Measurements from ENCODE around the gene SLC25A2. TPM values are rescaled to one million over a fixed set of nuclear protein-coding genes. Genes with fewer than 3 reads are reported as not detected.

SLC25A2 gene
- total RNA-seq, 1 donor from 2014 or later, result not detected

DNA sequence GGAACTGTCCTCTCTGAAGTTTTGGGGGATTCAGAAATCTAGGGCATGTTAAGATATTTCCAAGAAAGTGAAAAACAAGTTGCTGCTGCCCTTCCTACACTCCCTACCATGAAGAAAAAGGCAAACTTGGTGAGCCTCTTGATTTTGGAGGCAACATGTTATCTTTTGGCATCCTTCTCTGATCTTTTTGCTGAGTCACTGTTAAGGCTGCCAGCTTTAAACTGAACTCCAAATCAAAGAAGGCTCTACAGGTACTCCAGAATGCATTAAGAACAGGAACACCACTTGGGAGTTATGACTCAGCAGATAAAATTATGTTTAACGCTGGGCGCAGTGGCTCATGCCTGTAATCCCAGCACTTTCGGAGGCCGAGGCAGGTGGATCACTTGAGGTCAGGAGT, 34.7 kb downstream of the SLC25A2 start:
- DNase-seq (ENCODE audit: low read depth), result no peak
- Histone ChIP-seq H3K36me3 (ENCODE audit: control insufficient read depth, insufficient read depth, low read length) (no peaks in the 10 kb centered on the region), H3K4me3 (ENCODE audit: low read depth, low read length) (no peak overlapping the region), H3K27me3 (ENCODE audit: control insufficient read depth, insufficient read depth, low read length) (no peaks in the 10 kb centered on the region)
- FAIRE-seq, result no peak
- TF ChIP-seq, protein P1, sequence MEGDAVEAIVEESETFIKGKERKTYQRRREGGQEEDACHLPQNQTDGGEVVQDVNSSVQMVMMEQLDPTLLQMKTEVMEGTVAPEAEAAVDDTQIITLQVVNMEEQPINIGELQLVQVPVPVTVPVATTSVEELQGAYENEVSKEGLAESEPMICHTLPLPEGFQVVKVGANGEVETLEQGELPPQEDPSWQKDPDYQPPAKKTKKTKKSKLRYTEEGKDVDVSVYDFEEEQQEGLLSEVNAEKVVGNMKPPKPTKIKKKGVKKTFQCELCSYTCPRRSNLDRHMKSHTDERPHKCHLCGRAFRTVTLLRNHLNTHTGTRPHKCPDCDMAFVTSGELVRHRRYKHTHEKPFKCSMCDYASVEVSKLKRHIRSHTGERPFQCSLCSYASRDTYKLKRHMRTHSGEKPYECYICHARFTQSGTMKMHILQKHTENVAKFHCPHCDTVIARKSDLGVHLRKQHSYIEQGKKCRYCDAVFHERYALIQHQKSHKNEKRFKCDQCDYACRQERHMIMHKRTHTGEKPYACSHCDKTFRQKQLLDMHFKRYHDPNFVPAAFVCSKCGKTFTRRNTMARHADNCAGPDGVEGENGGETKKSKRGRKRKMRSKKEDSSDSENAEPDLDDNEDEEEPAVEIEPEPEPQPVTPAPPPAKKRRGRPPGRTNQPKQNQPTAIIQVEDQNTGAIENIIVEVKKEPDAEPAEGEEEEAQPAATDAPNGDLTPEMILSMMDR (IDR thresholded peaks at IDR 0.05; ENCODE audit: insufficient read depth, low read length, severe bottlenecking), result no peak

DNA sequence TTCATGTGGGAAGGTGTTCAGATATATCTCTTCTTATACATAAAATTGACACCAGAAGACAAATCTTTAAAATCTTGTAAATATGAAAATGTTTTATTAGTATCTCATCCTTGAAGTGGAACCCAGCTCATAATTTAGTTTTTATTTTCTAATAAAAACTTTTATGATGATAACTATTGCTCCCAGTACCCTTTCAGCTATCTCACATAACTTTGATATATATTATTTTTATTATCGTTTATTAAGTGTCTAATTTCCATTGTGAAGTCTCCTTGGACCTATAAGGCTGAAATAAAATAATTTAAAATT, 42.7 kb downstream of the SLC25A2 start:
- FAIRE-seq (no peak), DNase-seq (ENCODE audit: low read depth) (no peak)
- Histone ChIP-seq H3K36me3 (ENCODE audit: control insufficient read depth, insufficient read depth, low read length) (no peaks in the 10 kb centered on the region), H3K4me3 (ENCODE audit: low read depth, low read length) (no peak overlapping the region), H3K27me3 (ENCODE audit: control insufficient read depth, insufficient read depth, low read length) (no peaks in the 10 kb centered on the region)
- TF ChIP-seq, protein P1 (IDR thresholded peaks at IDR 0.05; ENCODE audit: insufficient read depth, low read length, severe bottlenecking), result no peak

DNA sequence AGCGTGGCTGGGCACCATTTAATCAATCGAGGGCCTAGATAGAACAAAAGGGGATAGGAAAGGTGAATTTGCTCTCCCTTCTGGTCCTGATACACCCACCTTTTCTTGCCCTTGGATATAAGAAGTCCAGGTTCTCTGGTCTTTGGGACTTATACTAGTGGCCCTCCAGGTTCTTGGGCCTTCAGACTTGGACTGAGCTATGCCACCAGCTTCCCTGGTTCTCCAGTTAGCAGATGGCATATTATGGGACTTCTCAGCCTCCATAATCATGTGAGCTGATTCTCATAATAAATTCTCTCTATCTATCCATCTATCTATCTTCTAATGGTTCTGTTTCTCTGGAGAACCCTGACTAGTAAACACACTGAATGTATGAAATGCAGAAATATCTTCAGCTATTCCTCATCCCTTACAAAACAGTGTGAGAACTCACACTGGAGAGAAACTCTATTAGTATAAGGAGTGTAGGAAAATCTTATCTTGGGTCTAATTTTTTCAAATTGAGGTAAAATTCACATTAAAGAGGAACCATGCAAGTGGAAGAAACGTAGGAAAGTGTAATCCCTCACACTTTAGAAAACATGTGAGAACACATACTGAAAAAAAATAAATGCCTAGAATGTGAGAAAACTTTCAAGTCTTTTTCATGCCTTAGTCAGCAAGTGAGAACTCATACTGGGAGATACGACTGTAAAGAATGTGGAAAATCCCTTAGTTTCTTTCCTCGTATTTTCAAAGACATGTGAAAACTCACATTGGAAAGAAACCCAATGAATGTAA, 43.2 kb downstream of the SLC25A2 start:
- no peak for DNase-seq (ENCODE audit: low read depth)
- Histone ChIP-seq H3K27me3 (ENCODE audit: control insufficient read depth, insufficient read depth, low read length) (no peaks in the 10 kb centered on the region), H3K36me3 (ENCODE audit: control insufficient read depth, insufficient read depth, low read length) (no peaks in the 10 kb centered on the region), H3K4me3 (ENCODE audit: low read depth, low read length) (no peak overlapping the region)
- TF ChIP-seq, protein P1 (IDR thresholded peaks at IDR 0.05; ENCODE audit: insufficient read depth, low read length, severe bottlenecking), result no peak
- no peak for FAIRE-seq

DNA sequence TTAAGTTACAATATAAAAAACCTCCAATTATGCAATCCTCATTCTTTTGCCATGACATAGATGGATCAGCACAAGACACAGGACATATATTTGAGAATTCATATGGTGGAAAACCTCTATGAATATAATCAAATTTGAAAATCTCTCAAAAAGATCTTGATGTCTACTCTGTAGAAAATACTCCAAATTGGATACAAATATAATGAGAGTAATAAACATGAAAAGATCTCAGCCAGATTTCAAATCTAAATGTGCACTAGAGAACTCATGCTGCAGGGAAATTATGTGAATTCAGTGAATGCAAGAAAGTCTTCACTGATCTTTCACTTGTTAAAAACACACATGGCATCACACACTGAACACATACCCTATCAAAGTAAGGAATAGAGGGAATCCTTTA, 44.9 kb downstream of the SLC25A2 start:
- no peaks in the 10 kb centered on the region for H3K27me3 ChIP-seq (ENCODE audit: control insufficient read depth, insufficient read depth, low read length)
- TF ChIP-seq, protein P1 (IDR thresholded peaks at IDR 0.05; ENCODE audit: insufficient read depth, low read length, severe bottlenecking), result no peak
- H3K4me3 ChIP-seq (ENCODE audit: low read depth, low read length), result no peak overlapping the region
- H3K36me3 ChIP-seq (ENCODE audit: control insufficient read depth, insufficient read depth, low read length), result no peaks in the 10 kb centered on the region
- FAIRE-seq (no peak), DNase-seq (ENCODE audit: low read depth) (no peak)

DNA sequence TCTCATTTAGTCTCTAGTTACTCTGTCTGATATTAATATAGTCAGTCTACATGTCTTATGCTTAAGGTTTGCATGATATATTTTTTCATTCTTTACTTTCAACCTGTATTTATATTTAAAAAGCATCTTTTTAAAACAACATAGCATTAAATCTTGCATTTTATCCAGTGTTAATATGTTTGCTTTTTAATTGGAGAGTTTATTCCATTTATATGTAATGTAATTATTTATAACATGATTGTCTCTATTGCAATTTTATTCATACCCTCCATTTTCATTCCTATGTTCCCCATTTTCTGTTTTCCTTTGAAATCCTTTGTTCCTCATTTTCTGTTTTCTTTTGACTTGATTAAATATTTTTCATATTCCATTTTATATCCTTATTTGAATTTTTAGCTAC, 45.4 kb downstream of the SLC25A2 start:
- TF ChIP-seq, protein P1 (IDR thresholded peaks at IDR 0.05; ENCODE audit: insufficient read depth, low read length, severe bottlenecking), result no peak
- no peaks in the 10 kb centered on the region for H3K36me3 ChIP-seq (ENCODE audit: control insufficient read depth, insufficient read depth, low read length)
- FAIRE-seq (no peak), DNase-seq (ENCODE audit: low read depth) (no peak)
- H3K27me3 ChIP-seq (ENCODE audit: control insufficient read depth, insufficient read depth, low read length), result no peaks in the 10 kb centered on the region
- H3K4me3 ChIP-seq (ENCODE audit: low read depth, low read length), result no peak overlapping the region

Other genes with a start within 250 kb of the SLC25A2 start
- 0.26 and 1.1 TPM in 2 replicates for gene PCDHB2, start 209.4 kb downstream of the SLC25A2 start, total RNA-seq
- under 0.01 and 0.13 TPM in 2 replicates for gene PCDHB3, start 203.6 kb downstream of the SLC25A2 start, total RNA-seq
- gene PCDHB4, start 182.2 kb downstream of the SLC25A2 start, total RNA-seq, result 0.13 TPM in 1 of 2 replicates, not detected in the other
- 0.26 TPM in 2 replicates for gene PCDHB5, start 168.8 kb downstream of the SLC25A2 start, total RNA-seq
- not detected in 2 replicates for gene PCDHB6, start 154.0 kb downstream of the SLC25A2 start, total RNA-seq
- not detected in 2 replicates for gene PCDHB7, start 131.4 kb downstream of the SLC25A2 start, total RNA-seq
- gene PCDHB8, start 126.3 kb downstream of the SLC25A2 start, total RNA-seq, result under 0.01 TPM in 2 replicates
- gene PCDHB16, start 121.7 kb downstream of the SLC25A2 start, total RNA-seq, result under 0.01 TPM in 1 of 2 replicates, not detected in the other
- under 0.01 TPM in 1 of 2 replicates, not detected in the other for gene PCDHB9, start 116.9 kb downstream of the SLC25A2 start, total RNA-seq
- 0.13 and 0.26 TPM in 2 replicates for gene PCDHB10, start 111.7 kb downstream of the SLC25A2 start, total RNA-seq
- under 0.01 and 0.26 TPM in 2 replicates for gene PCDHB11, start 104.4 kb downstream of the SLC25A2 start, total RNA-seq
- 0.13 TPM in 1 of 2 replicates, not detected in the other for gene PCDHB12, start 95.3 kb downstream of the SLC25A2 start, total RNA-seq
- 0.26 TPM in 1 of 2 replicates, not detected in the other for gene PCDHB13, start 90.1 kb downstream of the SLC25A2 start, total RNA-seq
- gene PCDHB14, start 80.7 kb downstream of the SLC25A2 start, total RNA-seq, result 0.26 and 0.77 TPM in 2 replicates
- gene PCDHB15, start 58.7 kb downstream of the SLC25A2 start, total RNA-seq, result under 0.01 and 0.51 TPM in 2 replicates
- gene TAF7, start 16.7 kb upstream of the SLC25A2 start, total RNA-seq, result 36.3 and 74.5 TPM in 2 replicates
- under 0.01 and 0.26 TPM in 2 replicates for gene PCDHGA1, start 26.5 kb upstream of the SLC25A2 start, total RNA-seq
- gene PCDHGA2, start 34.7 kb upstream of the SLC25A2 start, total RNA-seq, result under 0.01 and 0.26 TPM in 2 replicates
- gene PCDHGA3, start 39.8 kb upstream of the SLC25A2 start, total RNA-seq, result under 0.01 and 0.13 TPM in 2 replicates
- gene PCDHGB1, start 46.0 kb upstream of the SLC25A2 start, total RNA-seq, result under 0.01 and 0.26 TPM in 2 replicates
- gene PCDHGA4, start 51.0 kb upstream of the SLC25A2 start, total RNA-seq, result 0.26 and 0.53 TPM in 2 replicates
- gene PCDHGB2, start 55.9 kb upstream of the SLC25A2 start, total RNA-seq, result under 0.01 and 0.26 TPM in 2 replicates
- under 0.01 and 0.13 TPM in 2 replicates for gene PCDHGA5, start 60.1 kb upstream of the SLC25A2 start, total RNA-seq
- gene PCDHGB3, start 66.2 kb upstream of the SLC25A2 start, total RNA-seq, result under 0.01 and 0.77 TPM in 2 replicates
- gene PCDHGA6, start 69.8 kb upstream of the SLC25A2 start, total RNA-seq, result under 0.01 and 0.26 TPM in 2 replicates
- under 0.01 and 0.51 TPM in 2 replicates for gene PCDHGA7, start 78.7 kb upstream of the SLC25A2 start, total RNA-seq
- gene PCDHGB4, start 83.6 kb upstream of the SLC25A2 start, total RNA-seq, result 2.1 and 3.1 TPM in 2 replicates
- under 0.01 and 0.51 TPM in 2 replicates for gene PCDHGA8, start 88.6 kb upstream of the SLC25A2 start, total RNA-seq
- gene PCDHGB5, start 93.9 kb upstream of the SLC25A2 start, total RNA-seq, result 2.4 and 5.1 TPM in 2 replicates
- 0.53 and 1.5 TPM in 2 replicates for gene PCDHGA9, start 98.7 kb upstream of the SLC25A2 start, total RNA-seq
- 0.53 and 1.5 TPM in 2 replicates for gene PCDHGB6, start 104.0 kb upstream of the SLC25A2 start, total RNA-seq
- 2.1 and 5.2 TPM in 2 replicates for gene PCDHGA10, start 108.9 kb upstream of the SLC25A2 start, total RNA-seq
- 1.3 and 3.3 TPM in 2 replicates for gene PCDHGB7, start 113.6 kb upstream of the SLC25A2 start, total RNA-seq
- gene PCDHGA11, start 117.0 kb upstream of the SLC25A2 start, total RNA-seq, result 1.6 and 3.2 TPM in 2 replicates
- gene PCDHGA12, start 126.5 kb upstream of the SLC25A2 start, total RNA-seq, result 0.79 and 1.4 TPM in 2 replicates
- gene PCDHGC3, start 171.9 kb upstream of the SLC25A2 start, total RNA-seq, result 9.5 and 17.4 TPM in 2 replicates
- 0.53 and 0.90 TPM in 2 replicates for gene PCDHGC4, start 181.0 kb upstream of the SLC25A2 start, total RNA-seq
- gene PCDHGC5, start 185.0 kb upstream of the SLC25A2 start, total RNA-seq, result 0.26 and 0.77 TPM in 2 replicates

All from bronchial epithelial cell (primary cell).